Liver (tissue), 9 donors: ENCODE measurements around the gene CPLANE2. TPM values are rescaled to one million over a fixed set of nuclear protein-coding genes. Genes with fewer than 3 reads are reported as not detected.

ENCODE experiments used
- DNase-seq: peaks from one replicate; pipeline ENCODE4 v3.0.0-alpha.2; 2017; ENCODE audit warnings: low spot score
- H3K27ac ChIP-seq, 2 donors: one replicate each; pipeline ENCODE4 v1.7.0; 2013; ENCODE audit warnings: inconsistent platforms in 2 of 2, low read length in 2 of 2, control low read depth in 1 of 2, low read depth in 1 of 2, mild to moderate bottlenecking in 1 of 2
- H3K27me3 ChIP-seq, 4 donors: one replicate each; pipeline versions ENCODE4 v1.6.1 to v1.7.0; 2013; ENCODE audit warnings: low read length in 3 of 4, inconsistent platforms in 1 of 4, mild to moderate bottlenecking in 1 of 4, moderate library complexity in 1 of 4; ENCODE audit not compliant: control insufficient read depth in 4 of 4, insufficient read depth in 4 of 4
- H3K36me3 ChIP-seq, 4 donors: one replicate each; pipeline versions ENCODE4 v1.6.1 to v1.7.0; 2013; ENCODE audit warnings: low read length in 3 of 4, mild to moderate bottlenecking in 3 of 4, low read depth in 1 of 4, moderate library complexity in 1 of 4; ENCODE audit not compliant: control insufficient read depth in 4 of 4, insufficient read depth in 3 of 4
- H3K4me1 ChIP-seq, 4 donors: one replicate each; pipeline versions ENCODE4 v1.6.1 to v1.7.0; 2013; ENCODE audit warnings: low read length in 3 of 4, mild to moderate bottlenecking in 3 of 4, moderate library complexity in 1 of 4; ENCODE audit not compliant: control insufficient read depth in 4 of 4, insufficient read depth in 4 of 4
- H3K4me3 ChIP-seq, 3 donors: one replicate each; pipeline versions ENCODE4 v1.6.1 to v1.7.0; 2013; ENCODE audit warnings: low read length in 3 of 3, control low read depth in 1 of 3, low read depth in 1 of 3, mild to moderate bottlenecking in 1 of 3
- H3K9ac ChIP-seq, 2 donors: one replicate each; pipeline ENCODE4 v1.7.0; 2013; ENCODE audit warnings: low read length in 2 of 2, mild to moderate bottlenecking in 2 of 2, moderate library complexity in 2 of 2, control low read depth in 1 of 2, low read depth in 1 of 2
- H3K9me3 ChIP-seq, 4 donors: one replicate each; pipeline versions ENCODE4 v1.6.1 to v1.7.0; 2013; ENCODE audit warnings: low read length in 3 of 4; ENCODE audit not compliant: control insufficient read depth in 4 of 4
- ATF3 ChIP-seq: IDR thresholded peaks from 2 replicates; pipeline ENCODE4 v1.6.1; 2016; ENCODE audit warnings: antibody characterized with exemption
- CTCF ChIP-seq: fragments of 150-350 bp; IDR thresholded peaks from 2 replicates; pipeline ENCODE4 v1.5.1; 2017; ENCODE audit warnings: improper control_type of control experiment, low read depth, low read length; ENCODE audit not compliant: missing input control
- EGR1 ChIP-seq, 2 donors: IDR thresholded peaks; 2 replicates each; pipeline ENCODE4 v1.6.1; 2016 to 2018; ENCODE audit warnings: antibody characterized with exemption in 2 of 2, low read depth in 2 of 2
- FOXA1 ChIP-seq: IDR thresholded peaks from 2 replicates; pipeline ENCODE4 v1.6.1; 2016; ENCODE audit warnings: antibody characterized with exemption
- FOXA2 ChIP-seq: IDR thresholded peaks from 2 replicates; pipeline ENCODE4 v1.6.1; 2016; ENCODE audit warnings: antibody characterized with exemption
- GABPA ChIP-seq, 2 donors: IDR thresholded peaks in 1 of 2; conservative IDR thresholded peaks in 1 of 2; 2 replicates each; pipeline ENCODE4 v1.6.1; 2016; ENCODE audit warnings: antibody characterized with exemption in 2 of 2, mild to moderate bottlenecking in 1 of 2, moderate library complexity in 1 of 2
- HNF4A ChIP-seq, 2 donors: conservative IDR thresholded peaks; 2 replicates each; pipeline ENCODE4 v1.6.1; 2016; ENCODE audit warnings: antibody characterized with exemption in 2 of 2, mild to moderate bottlenecking in 2 of 2
- HNF4G ChIP-seq: IDR thresholded peaks from 2 replicates; pipeline ENCODE4 v1.6.1; 2016; ENCODE audit warnings: antibody characterized with exemption
- JUND ChIP-seq, 2 donors: IDR thresholded peaks; 2 replicates each; pipeline ENCODE4 v1.6.1; 2016; ENCODE audit warnings: antibody characterized with exemption in 2 of 2
- MAX ChIP-seq: IDR thresholded peaks from 2 replicates; pipeline ENCODE4 v1.6.1; 2016; ENCODE audit warnings: antibody characterized with exemption
- NR2F2 ChIP-seq: IDR thresholded peaks from 2 replicates; pipeline ENCODE4 v1.6.1; 2016; ENCODE audit warnings: antibody characterized with exemption
- RAD21 ChIP-seq, 2 donors: IDR thresholded peaks; 2 replicates each; pipeline ENCODE4 v1.6.1; 2016; ENCODE audit warnings: antibody characterized with exemption in 2 of 2, mild to moderate bottlenecking in 2 of 2
- REST ChIP-seq: IDR thresholded peaks from 2 replicates; pipeline ENCODE4 v1.6.1; 2016; ENCODE audit warnings: antibody characterized with exemption, mild to moderate bottlenecking
- RXRA ChIP-seq, 2 donors: IDR thresholded peaks; 2 replicates each; pipeline ENCODE4 v1.6.1; 2017 to 2018; ENCODE audit warnings: antibody characterized with exemption in 2 of 2, mild to moderate bottlenecking in 1 of 2
- SP1 ChIP-seq: IDR thresholded peaks from 2 replicates; pipeline ENCODE4 v1.6.1; 2018; ENCODE audit warnings: antibody characterized with exemption, mild to moderate bottlenecking
- TAF1 ChIP-seq: conservative IDR thresholded peaks from 2 replicates; pipeline ENCODE4 v1.6.1; 2016; ENCODE audit warnings: antibody characterized with exemption, mild to moderate bottlenecking
- YY1 ChIP-seq: IDR thresholded peaks from 2 replicates; pipeline ENCODE4 v1.6.1; 2016; ENCODE audit warnings: antibody characterized with exemption, mild to moderate bottlenecking
- ZBTB33 ChIP-seq: IDR thresholded peaks from 2 replicates; pipeline ENCODE4 v1.6.1; 2016; ENCODE audit warnings: antibody characterized with exemption
- WGBS: extraction: QIAGEN DNeasy Blood & Tissue Kit; methylation state at CpG from one replicate; pipeline ENCODE4 v1.1.7; 2013; 5-methylcytosine and 5-hydroxymethylcytosine counted together
- polyA plus RNA-seq, 2 donors: library from polyadenylated mRNA; stranded (reverse) in 1 of 2; unstranded in 1 of 2; fragments of 200-250 nt in 1 of 2; fragments of >200 nt in 1 of 2; fragmentation: Nextera tagmentation in 1 of 2; extraction: Ambion mirVana in 1 of 2; gene quantifications; one replicate each; pipeline versions ENCODE4 v1.2.1 to v1.2.3, GENCODE V29; 2013 to 2015
- total RNA-seq, 2 donors: library from RNA; depleted of rRNA; stranded (reverse); fragments of >200 nt; gene quantifications; one replicate each; pipeline ENCODE4 v1.2.3, GENCODE V29; 2014
- donor health status: healthy.
- donor health status: healthy.
- donor health status: healthy.
- donor health status: healthy.
- donor health status: healthy.

Gene CPLANE2
- total and polyA plus RNA-seq, 4 donors = 0.96 to 2.7 (median 2.5) TPM

GRCh38 chr1:16233431-16233830 lies 3.6 kb downstream of the CPLANE2 start:
- Histone ChIP-seq H3K27ac (no peak overlapping the region), H3K4me3 (no peak overlapping the region), H3K36me3 (no peaks in the 10 kb centered on the region), H3K9ac (no peak overlapping the region), H3K4me1 (peaks cover 1 to 14% (median 10%) of the 10 kb centered on the region in 4 donors), H3K9me3 (no peaks in the 10 kb centered on the region), H3K27me3 (no peaks in the 10 kb centered on the region)
- no peak for DNase-seq
- TF ChIP-seq RXRA (IDR thresholded peaks at IDR 0.05) (no peak), RAD21 (IDR thresholded peaks at IDR 0.05) (no peak), ZBTB33 (no peak), ATF3 (no peak), JUND (IDR thresholded peaks at IDR 0.05) (no peak), HNF4A (conservative IDR thresholded peaks at IDR 0.05) (no peak), SP1 (no peak), FOXA1 (no peak), EGR1 (IDR thresholded peaks at IDR 0.05; ENCODE audit: low read depth in 2 of 2) (no peak), MAX (no peak), CTCF (no peak), YY1 (no peak), GABPA (IDR thresholded peaks at IDR 0.05 in 1 of 2, conservative IDR thresholded peaks at IDR 0.05 in 1 of 2) (no peak), NR2F2 (no peak), TAF1 (no peak), FOXA2 (no peak)
- WGBS = 98% methylated on average over 8 of the region's 8 CpGs

- Histone ChIP-seq H3K27ac (no peak overlapping the region), H3K9ac (no peak overlapping the region), H3K36me3 (no peaks in the 10 kb centered on the region), H3K27me3 (no peaks in the 10 kb centered on the region), H3K4me3 (no peak overlapping the region), H3K4me1 (peaks cover 1 to 11% (median 6%) of the 10 kb centered on the region in 4 donors), H3K9me3 (no peaks in the 10 kb centered on the region)
- 98% methylated on average over 5 of the region's 5 CpGs for WGBS
- DNase-seq = no peak
- TF ChIP-seq FOXA2 = no peak
- no peak for TF ChIP-seq TAF1
- TF ChIP-seq EGR1 (IDR thresholded peaks at IDR 0.05; ENCODE audit: low read depth in 2 of 2) = no peak
- TF ChIP-seq HNF4G = no peak
- no peak for TF ChIP-seq HNF4A (conservative IDR thresholded peaks at IDR 0.05)
- TF ChIP-seq MAX = no peak
- TF ChIP-seq NR2F2 = no peak
- TF ChIP-seq SP1 = no peak
- no peak for TF ChIP-seq JUND (IDR thresholded peaks at IDR 0.05)
- no peak for TF ChIP-seq ATF3
- no peak for TF ChIP-seq GABPA (IDR thresholded peaks at IDR 0.05 in 1 of 2, conservative IDR thresholded peaks at IDR 0.05 in 1 of 2)
- no peak for TF ChIP-seq CTCF
- no peak for TF ChIP-seq YY1
- TF ChIP-seq REST = no peak
- TF ChIP-seq ZBTB33 = no peak
- TF ChIP-seq RXRA (IDR thresholded peaks at IDR 0.05) = no peak
- TF ChIP-seq FOXA1 = no peak
- TF ChIP-seq RAD21 (IDR thresholded peaks at IDR 0.05) = no peak
Measured at GRCh38 chr1:16232316-16232710, 4.7 kb downstream of the CPLANE2 start.
